ENCODE data around the gene SSTR3. TPM values are rescaled to one million over a fixed set of nuclear protein-coding genes. Genes with fewer than 3 reads are reported as not detected.

The SSTR3 gene
- total and polyA plus RNA-seq, 2 experiments from 2014 or later, result not detected

DNA sequence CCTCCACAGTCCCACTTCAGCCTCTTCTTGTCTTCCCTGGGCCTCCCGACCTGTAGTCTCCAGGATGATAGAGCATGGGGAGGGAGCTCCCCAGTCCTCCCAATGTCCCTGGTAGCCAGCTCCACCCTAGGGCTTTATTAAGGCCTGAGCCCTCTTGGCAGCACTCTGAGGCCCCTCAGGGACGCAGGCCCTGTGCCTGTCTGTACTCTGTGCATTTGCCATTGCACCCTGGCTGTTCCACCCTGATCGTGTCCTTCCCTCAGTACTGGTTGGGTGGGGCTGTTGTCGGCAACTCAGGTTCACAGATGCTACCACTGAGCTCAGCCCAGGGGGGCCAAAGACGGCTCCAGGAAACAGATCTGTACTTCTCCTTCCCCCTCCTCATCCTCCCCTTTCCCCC, 7.2 kb downstream of the SSTR3 start:
- no peak overlapping the region for H3K27ac ChIP-seq
- no peak overlapping the region for H2AFZ ChIP-seq
- no peak for DNase-seq
- no peaks in the 10 kb centered on the region for H3K79me2 ChIP-seq (ENCODE audit: insufficient read depth)
- no peak overlapping the region for H3K4me2 ChIP-seq (ENCODE audit: unreplicated experiment)
- no peaks in the 10 kb centered on the region for H3K27me3 ChIP-seq (replicated peaks; ENCODE audit: insufficient read depth)
- H3K9me3 ChIP-seq (ENCODE audit: low read depth), result no peaks in the 10 kb centered on the region
- no peak for TF ChIP-seq EZH2 (IDR thresholded peaks at IDR 0.05; ENCODE audit: insufficient read depth, poor library complexity, severe bottlenecking)
- no peak for TF ChIP-seq EZH2phosphoT487 (IDR thresholded peaks at IDR 0.05; ENCODE audit: insufficient read depth, low read depth)
- no peaks in the 10 kb centered on the region for H3K4me1 ChIP-seq (ENCODE audit: insufficient read depth)
- no peaks in the 10 kb centered on the region for H3F3A ChIP-seq (ENCODE audit: insufficient read depth)
- no peaks in the 10 kb centered on the region for H4K20me1 ChIP-seq (ENCODE audit: insufficient read depth)
- 64 to 66% methylated on average over 5 of the region's 5 CpGs for WGBS, 2 experiments (ENCODE audit: low coverage in 1 of 2, low lambda C conversion rate in 2 of 2, missing lambda C conversion rate in 2 of 2)
- H3K9ac ChIP-seq, result no peak overlapping the region
- H3K9me2 ChIP-seq (ENCODE audit: insufficient read depth), result no peaks in the 10 kb centered on the region
- H3K36me3 ChIP-seq (ENCODE audit: low read depth), result no peaks in the 10 kb centered on the region
- H3K4me3 ChIP-seq, result no peak overlapping the region
- in situ Hi-C loops (cut with MboI), result no loop called here

DNA sequence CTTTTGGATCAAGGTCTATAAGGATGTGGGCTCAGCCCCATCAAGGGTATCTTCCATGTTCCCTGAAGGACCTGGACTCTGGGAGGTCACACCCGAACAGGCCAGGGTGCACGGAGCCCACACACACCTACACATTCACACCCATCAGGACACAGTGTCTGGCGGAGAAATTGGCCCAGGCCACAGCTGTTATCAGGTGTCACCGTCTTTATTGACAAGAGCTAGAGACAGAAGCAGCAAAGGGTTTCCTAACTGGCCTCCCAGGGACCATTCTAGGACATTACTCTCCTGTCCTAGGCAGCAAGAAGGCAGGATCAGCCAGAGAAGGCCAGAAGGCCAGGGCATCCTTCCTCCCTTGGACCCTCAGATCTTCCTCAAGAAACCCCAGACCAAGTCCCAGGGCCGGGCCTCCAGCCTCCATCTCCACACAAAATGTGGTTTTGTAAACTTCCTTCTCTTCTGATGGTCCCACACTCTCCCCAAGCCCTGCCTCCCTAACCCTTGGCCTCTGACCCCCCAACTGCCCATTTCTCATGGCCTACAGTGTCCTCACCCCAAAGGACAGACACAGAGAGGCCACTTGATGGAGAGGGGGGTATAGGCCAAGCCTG, 8.1 kb downstream of the SSTR3 start:
- Histone ChIP-seq H3K9ac (no peak overlapping the region), H3K27me3 (replicated peaks; ENCODE audit: insufficient read depth) (no peaks in the 10 kb centered on the region), H3K9me2 (ENCODE audit: insufficient read depth) (no peaks in the 10 kb centered on the region), H3K79me2 (ENCODE audit: insufficient read depth) (no peaks in the 10 kb centered on the region), H3K4me1 (ENCODE audit: insufficient read depth) (0 out of 2 replicates have a peak, but pooled peaks cover 3% of the 10 kb centered on the region), H3F3A (ENCODE audit: insufficient read depth) (no peaks in the 10 kb centered on the region), H4K20me1 (ENCODE audit: insufficient read depth) (no peaks in the 10 kb centered on the region), H3K4me3 (no peak overlapping the region), H2AFZ (no peak overlapping the region), H3K27ac (no peak overlapping the region), H3K4me2 (ENCODE audit: unreplicated experiment) (no peak overlapping the region), H3K36me3 (ENCODE audit: low read depth) (no peaks in the 10 kb centered on the region), H3K9me3 (ENCODE audit: low read depth) (no peaks in the 10 kb centered on the region)
- no peak for TF ChIP-seq EZH2phosphoT487 (IDR thresholded peaks at IDR 0.05; ENCODE audit: insufficient read depth, low read depth)
- no peak for TF ChIP-seq EZH2 (IDR thresholded peaks at IDR 0.05; ENCODE audit: insufficient read depth, poor library complexity, severe bottlenecking)
- in situ Hi-C loops (cut with MboI), result no loop called here
- WGBS, 2 experiments (ENCODE audit: low coverage in 1 of 2, low lambda C conversion rate in 2 of 2, missing lambda C conversion rate in 2 of 2), result 88 to 90% methylated on average over 5 of the region's 5 CpGs
- no peak for DNase-seq

DNA sequence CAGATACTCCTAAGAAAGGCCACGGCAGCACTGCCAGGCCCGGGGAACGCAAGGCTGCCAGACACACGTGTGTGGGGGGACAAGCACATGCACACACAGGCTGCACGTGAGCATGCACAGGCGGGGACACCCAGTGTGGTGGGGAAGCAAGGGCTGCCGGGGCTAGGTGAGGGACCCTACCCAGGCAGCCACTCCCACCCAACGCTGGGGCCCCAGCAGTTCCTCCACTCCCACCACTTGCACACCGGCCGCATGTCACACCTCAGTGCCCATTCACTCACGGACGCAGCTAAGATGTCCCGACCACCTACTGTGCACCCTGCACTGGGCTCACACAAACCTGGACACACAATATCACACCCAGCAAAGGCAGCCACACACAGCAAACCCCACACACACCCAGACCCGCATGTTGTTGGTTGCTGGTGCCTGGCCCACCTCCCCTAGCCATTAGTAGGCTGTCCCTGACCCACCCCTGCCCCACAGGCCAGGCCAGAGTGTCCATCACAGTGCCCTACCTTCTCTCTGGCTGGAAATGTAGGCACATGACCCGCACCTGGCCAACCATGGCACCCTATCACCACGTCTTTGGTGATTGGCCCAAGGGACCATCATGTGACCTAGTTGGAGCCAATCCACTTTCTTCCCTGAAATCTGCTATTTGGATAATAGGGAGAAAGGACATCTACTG, 8.8 kb downstream of the SSTR3 start:
- H3K36me3 ChIP-seq (ENCODE audit: low read depth), result no peaks in the 10 kb centered on the region
- H3K9me2 ChIP-seq (ENCODE audit: insufficient read depth), result no peaks in the 10 kb centered on the region
- no peaks in the 10 kb centered on the region for H3K27me3 ChIP-seq (replicated peaks; ENCODE audit: insufficient read depth)
- in situ Hi-C loops (cut with MboI), result no loop called here
- no peak overlapping the region for H3K4me2 ChIP-seq (ENCODE audit: unreplicated experiment)
- H3K4me3 ChIP-seq, result no peak overlapping the region
- no peaks in the 10 kb centered on the region for H3F3A ChIP-seq (ENCODE audit: insufficient read depth)
- 0 out of 2 replicates have a peak, but pooled peaks cover 3% of the 10 kb centered on the region for H3K4me1 ChIP-seq (ENCODE audit: insufficient read depth)
- DNase-seq, result no peak
- 67 to 70% methylated on average over 16 of the region's 16 CpGs for WGBS, 2 experiments (ENCODE audit: low coverage in 1 of 2, low lambda C conversion rate in 2 of 2, missing lambda C conversion rate in 2 of 2)
- H4K20me1 ChIP-seq (ENCODE audit: insufficient read depth), result no peaks in the 10 kb centered on the region
- TF ChIP-seq EZH2 (IDR thresholded peaks at IDR 0.05; ENCODE audit: insufficient read depth, poor library complexity, severe bottlenecking) (no peak), EZH2phosphoT487 (IDR thresholded peaks at IDR 0.05; ENCODE audit: insufficient read depth, low read depth) (no peak)
- H3K27ac ChIP-seq, result no peak overlapping the region
- no peaks in the 10 kb centered on the region for H3K9me3 ChIP-seq (ENCODE audit: low read depth)
- no peaks in the 10 kb centered on the region for H3K79me2 ChIP-seq (ENCODE audit: insufficient read depth)
- H2AFZ ChIP-seq, result no peak overlapping the region
- H3K9ac ChIP-seq, result no peak overlapping the region

DNA sequence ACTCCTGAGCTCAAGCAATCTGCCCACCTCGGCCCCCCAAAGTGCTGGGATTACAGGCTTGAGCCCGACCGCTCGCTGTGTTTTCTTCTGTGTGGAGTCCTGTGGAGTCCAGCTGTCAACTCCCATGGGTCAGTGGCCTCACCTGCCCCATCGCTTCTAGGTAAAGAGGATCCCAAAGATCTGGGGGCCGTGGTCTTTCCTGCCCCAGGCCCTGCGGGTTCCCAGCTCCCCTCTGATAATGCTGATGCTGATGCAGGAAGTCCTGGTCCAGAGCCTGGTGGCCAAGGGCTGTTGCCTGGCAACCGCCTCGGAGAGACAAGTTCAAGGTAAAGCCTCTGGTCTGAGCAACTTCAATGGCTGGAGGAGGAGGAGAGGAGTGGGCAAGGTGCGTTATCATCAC, 9.6 kb downstream of the SSTR3 start:
- no peak for DNase-seq
- WGBS, 2 experiments (ENCODE audit: low coverage in 1 of 2, low lambda C conversion rate in 2 of 2, missing lambda C conversion rate in 2 of 2), result 79 to 82% methylated on average over 9 to 10 of the region's 10 CpGs

More for the DNA sequence above, 9.6 kb downstream of the SSTR3 start:
- H3F3A ChIP-seq (ENCODE audit: insufficient read depth), result no peaks in the 10 kb centered on the region
- in situ Hi-C loops (cut with MboI), result no loop called here
- H3K36me3 ChIP-seq (ENCODE audit: low read depth), result no peaks in the 10 kb centered on the region
- no peak overlapping the region for H3K4me3 ChIP-seq
- no peaks in the 10 kb centered on the region for H4K20me1 ChIP-seq (ENCODE audit: insufficient read depth)
- no peaks in the 10 kb centered on the region for H3K9me3 ChIP-seq (ENCODE audit: low read depth)
- peaks cover 9% of the 10 kb centered on the region for H3K4me1 ChIP-seq (ENCODE audit: insufficient read depth)
- H3K9ac ChIP-seq, result no peak overlapping the region
- H3K27ac ChIP-seq, result no peak overlapping the region
- no peak overlapping the region for H3K4me2 ChIP-seq (ENCODE audit: unreplicated experiment)
- H2AFZ ChIP-seq, result no peak overlapping the region
- no peaks in the 10 kb centered on the region for H3K9me2 ChIP-seq (ENCODE audit: insufficient read depth)
- TF ChIP-seq EZH2phosphoT487 (IDR thresholded peaks at IDR 0.05; ENCODE audit: insufficient read depth, low read depth), result no peak
- no peaks in the 10 kb centered on the region for H3K27me3 ChIP-seq (replicated peaks; ENCODE audit: insufficient read depth)
- no peaks in the 10 kb centered on the region for H3K79me2 ChIP-seq (ENCODE audit: insufficient read depth)

Measured in GM23248 (cell line).